Forelimb muscle (tissue), 1 donor: ENCODE data around the gene F8. TPM values are rescaled to one million over a fixed set of nuclear protein-coding genes. Genes with fewer than 3 reads are reported as not detected.
A peak's percentile ranks its signal among the peaks of the same experiment; 100 is the strongest.

Source experiments
- DNase-seq: peaks from one replicate; pipeline ENCODE4 v3.0.0-alpha.2; 2013; ENCODE audit warnings: low read depth
- polyA plus RNA-seq: library from polyadenylated mRNA; unstranded; fragments of 120-200 nt; gene quantifications from one replicate; pipeline ENCODE4 v1.2.1, GENCODE V29; 2013; ENCODE audit not compliant: insufficient read length

F8 gene
- polyA plus RNA-seq: 5.1 TPM

- DNase-seq: no peak
Measured at GRCh38 chrX:155022585-155022984, at the start of gene F8. F8 (minus strand) TSS chrX:155022723; CDS start chrX:155022552, 171 bp downstream.

- DNase-seq: no peak
Measured at GRCh38 chrX:155071694-155072280, 49.3 kb upstream of the F8 start.

- peak; percentile 46 for DNase-seq
Measured at GRCh38 chrX:155070975-155071693, 48.6 kb upstream of the F8 start, which contains the start of the genes BRCC3, CMC4 and MTCP1. BRCC3 (plus strand) TSS chrX:155071508; CDS start chrX:155071528, 20 bp downstream. CMC4 (minus strand) TSS chrX:155071136; CDS start chrX:155064023, 7,113 bp downstream. MTCP1 (minus strand) TSS chrX:155071136; CDS start chrX:155066010, 5,126 bp downstream.

- no peak for DNase-seq
Measured at GRCh38 chrX:155070663-155070974, 48.1 kb upstream of the F8 start.

GRCh38 chrX:155070038-155070437 lies 47.5 kb upstream of the F8 start:
- DNase-seq: no peak

- DNase-seq: no peak
Measured at GRCh38 chrX:155069414-155069813, 46.9 kb upstream of the F8 start.

- DNase-seq: no peak
Measured at GRCh38 chrX:155068165-155068564, 45.6 kb upstream of the F8 start.

GRCh38 chrX:155065035-155065734 lies 42.7 kb upstream of the F8 start:
- no peak for DNase-seq

GRCh38 chrX:155061760-155062159 lies 39.2 kb upstream of the F8 start:
- DNase-seq: no peak

GRCh38 chrX:155056877-155057792 lies 34.6 kb upstream of the F8 start:
- DNase-seq: no peak

GRCh38 chrX:155056471-155056870 lies 33.9 kb upstream of the F8 start:
- no peak for DNase-seq

- DNase-seq: no peak
Measured at GRCh38 chrX:155055494-155055893, 33.0 kb upstream of the F8 start.

- DNase-seq: no peak
Measured at GRCh38 chrX:155054255-155054654, 31.7 kb upstream of the F8 start.

- DNase-seq: no peak
Measured at GRCh38 chrX:155053656-155054055, 31.1 kb upstream of the F8 start.

- no peak for DNase-seq
Measured at GRCh38 chrX:155052738-155053498, 30.4 kb upstream of the F8 start.

- no peak for DNase-seq
Measured at GRCh38 chrX:155048977-155049619, 26.6 kb upstream of the F8 start.

- DNase-seq: no peak
Measured at GRCh38 chrX:155046811-155047528, 24.4 kb upstream of the F8 start.

GRCh38 chrX:155046129-155046810 lies 23.7 kb upstream of the F8 start:
- no peak for DNase-seq

GRCh38 chrX:155035688-155036087 lies 13.2 kb upstream of the F8 start:
- no peak for DNase-seq
